Measurements from ENCODE around the gene AFF4.

AFF4 gene

GRCh38 chr5:132825834-132826391, 137.5 kb downstream of the AFF4 start:
- no peak for DNase-seq

Measured in islet precursor cell (in vitro differentiated cells).